HepG2 (cell line): ENCODE results near the gene WWTR1. TPM values are rescaled to one million over a fixed set of nuclear protein-coding genes. Genes with fewer than 3 reads are reported as not detected.

Experiments used
- ATRX ChIP-seq: sonication (generic); formaldehyde crosslinking; IDR thresholded peaks from 2 replicates; pipeline ENCODE4 v1.4.0; 2020; ENCODE audit warnings: missing genetic modification reagents, borderline replicate concordance
- CAMTA2 ChIP-seq: sonication (generic); formaldehyde crosslinking; IDR thresholded peaks from 2 replicates; pipeline ENCODE4 v1.4.0; 2020; ENCODE audit warnings: mild to moderate bottlenecking, missing genetic modification reagents, borderline replicate concordance
- FOSL2 ChIP-seq: sonication (generic); formaldehyde crosslinking; IDR thresholded peaks from 2 replicates; pipeline ENCODE4 v1.4.0; 2020; ENCODE audit warnings: missing genetic modification reagents
- HDAC2 ChIP-seq: sonication (generic); formaldehyde crosslinking; IDR thresholded peaks from 2 replicates; pipeline ENCODE4 v1.4.0; 2020; ENCODE audit warnings: missing genetic modification reagents
- KAT7 ChIP-seq: IDR thresholded peaks from 2 replicates; pipeline ENCODE4 v1.6.1; 2018; ENCODE audit warnings: borderline replicate concordance, missing compliant biosample characterization
- KDM3A ChIP-seq: IDR thresholded peaks from 2 replicates; pipeline ENCODE4 v1.6.1; 2018; ENCODE audit warnings: low read depth, missing compliant biosample characterization
- MTF2 ChIP-seq: sonication (generic); formaldehyde crosslinking; IDR thresholded peaks from 2 replicates; pipeline ENCODE4 v1.5.0; 2020; ENCODE audit warnings: missing genetic modification reagents, borderline replicate concordance
- MYPOP ChIP-seq: sonication (generic); formaldehyde crosslinking; IDR thresholded peaks from 2 replicates; pipeline ENCODE4 v1.8.1; 2023; ENCODE audit warnings: mild to moderate bottlenecking, moderate library complexity, missing genetic modification reagents
- NCOA2 ChIP-seq: sonication (generic); formaldehyde crosslinking; IDR thresholded peaks from 2 replicates; pipeline ENCODE4 v1.8.0; 2022; ENCODE audit warnings: inconsistent platforms
- NFE2L1 ChIP-seq: sonication (generic); formaldehyde crosslinking; IDR thresholded peaks from 2 replicates; pipeline ENCODE4 v1.4.0; 2020; ENCODE audit warnings: missing genetic modification reagents, mild to moderate bottlenecking, borderline replicate concordance
- RARA ChIP-seq: IDR thresholded peaks from 2 replicates; pipeline ENCODE4 v1.6.1; 2016; ENCODE audit warnings: missing genetic modification reagents, missing compliant biosample characterization
- SAP130 ChIP-seq: IDR thresholded peaks from 2 replicates; pipeline ENCODE4 v1.6.1; 2016; ENCODE audit warnings: low read depth
- SMAD3 ChIP-seq: sonication (generic); formaldehyde crosslinking; IDR thresholded peaks from 2 replicates; pipeline ENCODE4 v1.4.0; 2020; ENCODE audit warnings: missing genetic modification reagents
- SNAI1 ChIP-seq: sonication (generic); formaldehyde crosslinking; IDR thresholded peaks from 2 replicates; pipeline ENCODE4 v1.5.0; 2020; ENCODE audit warnings: mild to moderate bottlenecking, missing genetic modification reagents, borderline replicate concordance
- TCF12 ChIP-seq, 2 experiments: fragments of 450-650 bp in 1 of 2; sonication (generic) in 1 of 2; formaldehyde crosslinking in 1 of 2; IDR thresholded peaks; 2 replicates each; pipeline versions ENCODE4 v1.6.1 to v1.8.0; 2017 to 2022; ENCODE audit warnings: antibody characterized with exemption in 1 of 2, mild to moderate bottlenecking in 1 of 2, missing genetic modification reagents in 1 of 2, moderate library complexity in 1 of 2
- ZFX ChIP-seq: sonication (generic); formaldehyde crosslinking; IDR thresholded peaks from 2 replicates; pipeline ENCODE4 v1.4.0; 2020; ENCODE audit warnings: mild to moderate bottlenecking, low read depth, missing genetic modification reagents, moderate library complexity
- ZHX1 ChIP-seq: sonication (generic); formaldehyde crosslinking; IDR thresholded peaks from 2 replicates; pipeline ENCODE4 v1.8.1; 2022; ENCODE audit warnings: low read depth, mild to moderate bottlenecking, missing genetic modification reagents
- ZNF17 ChIP-seq: sonication (generic); formaldehyde crosslinking; IDR thresholded peaks from 2 replicates; pipeline ENCODE4 v1.5.0; 2020; ENCODE audit warnings: mild to moderate bottlenecking, missing genetic modification reagents
- polyA plus RNA-seq, 8 experiments: library from polyadenylated mRNA; depleted of rRNA in 3 of 8; stranded (reverse) in 7 of 8; unstranded in 1 of 8; fragments of >200 nt; fragmentation: Illumina TruSeq in 4 of 8; extraction: Trizol in 4 of 8; gene quantifications; 2 replicates each; pipeline versions ENCODE4 v1.2.1 to v1.2.3, GENCODE V29; 2011 to 2016; ENCODE audit warnings: low read depth in 4 of 8, missing spikeins in 1 of 8, mixed read lengths in 1 of 8; ENCODE audit not compliant: insufficient read depth in 1 of 8
- total RNA-seq, 5 experiments: library from RNA; depleted of rRNA; stranded (reverse); fragments of >200 nt; fragmentation: Illumina TruSeq; extraction: Trizol; gene quantifications; 2 replicates each; pipeline ENCODE4 v1.2.3, GENCODE V29; 2016; ENCODE audit warnings: low read depth in 1 of 5
- TF ChIP-seq, protein P1 (sequence below): sonication (generic); formaldehyde crosslinking; IDR thresholded peaks from 2 replicates; pipeline ENCODE4 v1.5.0; 2020; ENCODE audit warnings: missing genetic modification reagents, mild to moderate bottlenecking, borderline replicate concordance
- TF ChIP-seq, protein P2 (sequence below): sonication (generic); formaldehyde crosslinking; IDR thresholded peaks from 2 replicates; pipeline ENCODE4 v1.8.0; 2022; ENCODE audit warnings: mild to moderate bottlenecking, missing genetic modification reagents, moderate library complexity
- TF ChIP-seq, protein P3 (sequence below): sonication (generic); formaldehyde crosslinking; IDR thresholded peaks from 2 replicates; pipeline ENCODE4 v1.8.1; 2022; ENCODE audit warnings: mild to moderate bottlenecking, missing genetic modification reagents

WWTR1 gene
- total and polyA plus RNA-seq, 2 of the 13 experiments (the other 11 are each of a cell fraction or from before 2014, with no cell fraction given), result 19.7 to 139 TPM

- TF ChIP-seq ATRX (no peak), ZNF17 (CRISPR knock-in tag) (peak; percentile 86; the same call in 1 of the 2 replicates), FOSL2 (peak; percentile 35), NCOA2 (peak; percentile 41; the same call in 1 of the 2 replicates), RARA (CRISPR knock-in tag) (peak; percentile 41; the same call in 1 of the 2 replicates), ZFX (CRISPR knock-in tag) (peak; percentile 98), SMAD3 (0 out of 2 replicates have a peak, but pooled peaks have one; percentile 8), SAP130 (peak; percentile 63; the same call in 1 of the 2 replicates), ZHX1 (CRISPR knock-in tag) (peak; percentile 47; the same call in 1 of the 2 replicates), KDM3A (CRISPR knock-in tag) (0 out of 2 replicates have a peak, but pooled peaks have one; percentile 25), SNAI1 (peak; percentile 69), MTF2 (peak; percentile 23; the same call in 1 of the 2 replicates), HDAC2 (CRISPR knock-in tag) (peak; percentile 27), KAT7 (CRISPR knock-in tag) (peak; percentile 53; the same call in 1 of the 2 replicates), CAMTA2 (CRISPR knock-in tag) (peak; percentile 14), TCF12 (IDR thresholded peaks at IDR 0.05) (no peak), TCF12 (CRISPR knock-in tag; IDR thresholded peaks at IDR 0.05) (0 out of 2 replicates have a peak, but pooled peaks have one; percentile 29), MYPOP (CRISPR knock-in tag) (peak; percentile 85), NFE2L1 (CRISPR knock-in tag) (no peak)
- TF ChIP-seq, protein P1, sequence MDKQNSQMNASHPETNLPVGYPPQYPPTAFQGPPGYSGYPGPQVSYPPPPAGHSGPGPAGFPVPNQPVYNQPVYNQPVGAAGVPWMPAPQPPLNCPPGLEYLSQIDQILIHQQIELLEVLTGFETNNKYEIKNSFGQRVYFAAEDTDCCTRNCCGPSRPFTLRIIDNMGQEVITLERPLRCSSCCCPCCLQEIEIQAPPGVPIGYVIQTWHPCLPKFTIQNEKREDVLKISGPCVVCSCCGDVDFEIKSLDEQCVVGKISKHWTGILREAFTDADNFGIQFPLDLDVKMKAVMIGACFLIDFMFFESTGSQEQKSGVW (CRISPR knock-in tag), result 0 out of 2 replicates have a peak, but pooled peaks have one; percentile 26
- TF ChIP-seq, protein P2, sequence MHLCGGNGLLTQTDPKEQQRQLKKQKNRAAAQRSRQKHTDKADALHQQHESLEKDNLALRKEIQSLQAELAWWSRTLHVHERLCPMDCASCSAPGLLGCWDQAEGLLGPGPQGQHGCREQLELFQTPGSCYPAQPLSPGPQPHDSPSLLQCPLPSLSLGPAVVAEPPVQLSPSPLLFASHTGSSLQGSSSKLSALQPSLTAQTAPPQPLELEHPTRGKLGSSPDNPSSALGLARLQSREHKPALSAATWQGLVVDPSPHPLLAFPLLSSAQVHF (CRISPR knock-in tag), result 0 out of 2 replicates have a peak, but pooled peaks have one; percentile 31
- TF ChIP-seq, protein P3, sequence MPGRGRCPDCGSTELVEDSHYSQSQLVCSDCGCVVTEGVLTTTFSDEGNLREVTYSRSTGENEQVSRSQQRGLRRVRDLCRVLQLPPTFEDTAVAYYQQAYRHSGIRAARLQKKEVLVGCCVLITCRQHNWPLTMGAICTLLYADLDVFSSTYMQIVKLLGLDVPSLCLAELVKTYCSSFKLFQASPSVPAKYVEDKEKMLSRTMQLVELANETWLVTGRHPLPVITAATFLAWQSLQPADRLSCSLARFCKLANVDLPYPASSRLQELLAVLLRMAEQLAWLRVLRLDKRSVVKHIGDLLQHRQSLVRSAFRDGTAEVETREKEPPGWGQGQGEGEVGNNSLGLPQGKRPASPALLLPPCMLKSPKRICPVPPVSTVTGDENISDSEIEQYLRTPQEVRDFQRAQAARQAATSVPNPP (CRISPR knock-in tag), result peak; percentile 73
Observed at GRCh38 chr3:149657926-149658743, at the start of gene WWTR1 (continued).
